ENCODE measurements around the gene GARIN5B. TPM values are rescaled to one million over a fixed set of nuclear protein-coding genes. Genes with fewer than 3 reads are reported as not detected.

GARIN5B gene
- total and polyA plus RNA-seq, 9 donors: not detected

DNA sequence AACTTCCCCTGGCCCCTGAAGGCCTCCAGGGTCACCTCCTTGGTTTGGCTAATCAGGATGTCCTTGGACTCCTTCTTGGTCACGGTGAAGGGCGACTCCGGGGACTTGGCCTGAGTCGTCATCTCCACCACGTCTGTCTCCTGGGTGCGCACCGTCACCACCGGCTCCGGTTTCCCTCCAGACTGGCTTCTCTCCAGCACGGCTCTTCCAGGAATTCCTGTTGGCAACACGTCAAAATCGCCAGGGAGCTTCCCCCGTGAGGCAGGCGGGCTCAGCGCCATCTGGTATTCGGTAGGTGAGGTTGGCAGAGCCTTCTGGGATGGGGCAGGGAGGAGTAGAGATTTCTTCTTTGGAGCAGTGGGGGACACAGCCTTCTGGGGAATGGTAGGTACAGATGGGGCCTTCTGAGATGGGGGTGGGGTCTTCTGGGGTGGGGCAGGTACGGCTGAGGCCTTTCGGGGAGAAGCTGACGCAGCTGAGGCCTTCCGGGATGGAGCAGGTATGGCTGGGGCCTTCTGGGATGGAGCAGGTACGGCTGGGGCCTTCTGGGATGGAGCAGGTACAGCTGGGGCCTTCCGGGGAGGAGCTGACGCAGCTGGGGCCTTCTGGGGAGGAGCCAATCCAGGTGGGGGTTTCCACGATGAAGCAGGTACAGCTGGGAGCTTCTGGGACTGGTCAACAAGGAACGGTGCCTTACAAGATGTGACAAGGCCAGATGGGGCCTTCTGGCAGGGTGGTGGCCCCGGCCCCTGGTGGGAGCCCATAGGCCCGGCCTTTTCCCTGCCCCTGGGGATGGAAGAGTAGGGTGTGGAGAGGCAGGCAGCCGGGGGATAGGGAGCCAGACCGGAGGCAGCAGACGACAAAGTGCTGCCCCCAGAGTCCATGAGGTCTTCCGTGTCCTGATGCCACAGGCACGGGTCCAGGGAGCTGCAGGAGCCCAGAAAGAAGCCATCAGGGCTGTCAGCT lies 3.8 kb downstream of the GARIN5B start:
- H3K27ac ChIP-seq: no peak overlapping the region

DNA sequence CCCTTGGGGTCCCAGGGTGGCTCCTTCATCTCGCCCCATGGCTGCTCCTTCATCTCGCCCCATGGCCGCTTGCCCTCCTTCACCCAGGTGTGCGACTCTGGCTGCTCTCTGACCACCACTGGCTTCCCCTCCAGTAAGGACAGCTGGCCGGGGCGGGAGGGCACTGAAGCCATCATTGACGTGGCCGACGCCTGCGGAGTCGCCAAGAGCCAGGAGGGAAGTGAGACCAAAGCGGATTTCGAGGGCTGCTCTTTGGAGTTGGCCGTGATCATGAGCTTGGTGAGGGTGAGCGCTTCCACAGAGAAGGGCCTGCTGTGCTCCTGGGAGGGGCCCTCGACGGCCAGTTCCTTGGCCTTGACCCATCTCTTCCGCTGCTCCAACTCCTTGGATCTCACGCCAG lies 4.6 kb downstream of the GARIN5B start:
- Histone ChIP-seq H3K4me1 (ENCODE audit: insufficient read depth) (no peaks in the 10 kb centered on the region), H3K4me3 (no peak overlapping the region), H3K9me3 (no peaks in the 10 kb centered on the region), H3K27ac (no peak overlapping the region), H3K27me3 (no peaks in the 10 kb centered on the region), H3K36me3 (no peaks in the 10 kb centered on the region)
- WGBS, 3 donors: 70 to 78% (median 74%) methylated on average over 13 to 19 of the region's 19 CpGs
- TF ChIP-seq POLR2A (IDR thresholded peaks at IDR 0.05) (no peak), EP300 (IDR thresholded peaks at IDR 0.05) (no peak)
- TF ChIP-seq, protein P1, sequence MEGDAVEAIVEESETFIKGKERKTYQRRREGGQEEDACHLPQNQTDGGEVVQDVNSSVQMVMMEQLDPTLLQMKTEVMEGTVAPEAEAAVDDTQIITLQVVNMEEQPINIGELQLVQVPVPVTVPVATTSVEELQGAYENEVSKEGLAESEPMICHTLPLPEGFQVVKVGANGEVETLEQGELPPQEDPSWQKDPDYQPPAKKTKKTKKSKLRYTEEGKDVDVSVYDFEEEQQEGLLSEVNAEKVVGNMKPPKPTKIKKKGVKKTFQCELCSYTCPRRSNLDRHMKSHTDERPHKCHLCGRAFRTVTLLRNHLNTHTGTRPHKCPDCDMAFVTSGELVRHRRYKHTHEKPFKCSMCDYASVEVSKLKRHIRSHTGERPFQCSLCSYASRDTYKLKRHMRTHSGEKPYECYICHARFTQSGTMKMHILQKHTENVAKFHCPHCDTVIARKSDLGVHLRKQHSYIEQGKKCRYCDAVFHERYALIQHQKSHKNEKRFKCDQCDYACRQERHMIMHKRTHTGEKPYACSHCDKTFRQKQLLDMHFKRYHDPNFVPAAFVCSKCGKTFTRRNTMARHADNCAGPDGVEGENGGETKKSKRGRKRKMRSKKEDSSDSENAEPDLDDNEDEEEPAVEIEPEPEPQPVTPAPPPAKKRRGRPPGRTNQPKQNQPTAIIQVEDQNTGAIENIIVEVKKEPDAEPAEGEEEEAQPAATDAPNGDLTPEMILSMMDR (IDR thresholded peaks at IDR 0.05): no peak
- DNase-seq: no peak
- intact Hi-C loops (cut with DNase I): no loop called here

More for the DNA sequence above, 3.8 kb downstream of the GARIN5B start:
- H3K4me1 ChIP-seq (ENCODE audit: insufficient read depth): no peaks in the 10 kb centered on the region
- TF ChIP-seq POLR2A (IDR thresholded peaks at IDR 0.05) (no peak), EP300 (IDR thresholded peaks at IDR 0.05) (no peak)
- TF ChIP-seq, protein P1 (IDR thresholded peaks at IDR 0.05): no peak
- intact Hi-C loops (cut with DNase I): no loop called here
- H3K4me3 ChIP-seq: no peak overlapping the region
- DNase-seq: no peak
- no peaks in the 10 kb centered on the region for H3K9me3 ChIP-seq
- H3K27me3 ChIP-seq: no peaks in the 10 kb centered on the region
- 59 to 70% (median 68%) methylated on average over 31 to 32 of the region's 32 CpGs for WGBS, 3 donors
- H3K36me3 ChIP-seq: no peaks in the 10 kb centered on the region

DNA sequence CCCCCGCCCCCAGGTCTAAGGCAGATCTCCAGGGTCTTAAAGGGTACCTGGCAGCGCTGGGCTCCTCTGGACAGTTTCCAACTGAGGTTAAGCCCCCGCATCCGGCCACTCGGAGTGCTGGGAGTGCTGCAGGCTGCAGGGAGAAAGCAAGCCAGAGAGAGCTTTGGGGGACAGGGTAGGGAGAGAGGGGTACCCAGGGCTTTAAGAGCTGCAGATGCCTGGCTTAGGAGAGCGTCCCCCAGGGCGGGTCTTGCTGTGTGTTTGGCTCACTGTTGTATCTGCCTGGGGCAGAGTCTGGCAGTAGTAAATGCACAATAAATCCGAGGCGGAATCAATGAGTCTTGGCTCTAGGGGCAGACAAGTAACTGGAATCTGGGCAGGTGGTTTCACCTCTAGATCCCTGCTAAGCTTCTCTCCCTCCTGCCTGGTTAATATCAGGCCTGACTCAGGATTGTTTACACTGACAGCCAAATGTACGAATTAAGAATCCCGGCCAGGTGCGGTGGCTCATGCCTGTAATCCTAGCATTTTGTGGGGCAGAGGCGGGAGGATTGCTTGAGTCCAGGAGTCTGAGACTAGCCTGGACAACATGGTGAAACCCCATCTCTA lies 7.7 kb downstream of the GARIN5B start:
- Histone ChIP-seq H3K27ac (no peak overlapping the region), H3K4me3 (no peak overlapping the region), H3K9me3 (no peaks in the 10 kb centered on the region), H3K27me3 (no peaks in the 10 kb centered on the region), H3K4me1 (ENCODE audit: insufficient read depth) (no peaks in the 10 kb centered on the region), H3K36me3 (no peaks in the 10 kb centered on the region)
- intact Hi-C loops (cut with DNase I): no loop called here
- TF ChIP-seq, protein P1 (IDR thresholded peaks at IDR 0.05): no peak
- TF ChIP-seq POLR2A (IDR thresholded peaks at IDR 0.05) (no peak), EP300 (IDR thresholded peaks at IDR 0.05) (no peak)
- no peak for DNase-seq
- WGBS, 3 donors: 22 to 25% (median 25%) methylated on average over 12 of the region's 13 CpGs

DNA sequence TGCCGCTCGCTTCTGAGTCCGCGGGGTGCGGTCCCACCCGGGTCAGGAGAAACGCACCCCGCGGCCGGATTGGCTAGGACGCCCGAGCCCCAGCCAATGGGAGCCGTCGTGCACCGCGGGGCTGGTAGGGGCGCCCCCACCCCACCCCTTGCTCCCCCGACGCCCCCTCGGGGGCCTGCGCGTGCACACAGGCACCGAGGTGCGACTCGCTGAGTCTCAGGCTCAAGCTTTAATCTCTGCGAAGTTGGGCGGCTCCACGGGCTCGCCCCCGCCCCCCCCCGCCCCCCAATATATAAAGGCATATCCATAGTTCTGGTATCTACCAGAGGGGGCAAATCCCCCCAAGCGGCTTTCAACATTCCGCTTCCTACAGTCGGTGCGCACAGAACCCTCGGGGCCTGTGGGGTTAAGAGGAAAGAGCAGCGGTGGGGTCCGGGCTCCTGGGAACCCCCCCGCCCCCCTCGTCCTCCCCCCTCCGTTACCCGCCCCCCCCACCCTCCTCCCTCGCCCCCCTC lies 8.3 kb downstream of the GARIN5B start, which contains the start of gene COX6B2:
Gene COX6B2 (minus strand): TSS at position 22 of the 515 bp plus-strand sequence. CDS start 198 bp downstream, outside the sequence.
- no peaks in the 10 kb centered on the region for H3K4me1 ChIP-seq (ENCODE audit: insufficient read depth)
- no peak for DNase-seq
- H3K27ac ChIP-seq: no peak within 1 kb of the TSS
- TF ChIP-seq POLR2A (IDR thresholded peaks at IDR 0.05) (no peak), EP300 (IDR thresholded peaks at IDR 0.05) (no peak)
- TF ChIP-seq, protein P1 (IDR thresholded peaks at IDR 0.05): no peak
- intact Hi-C loops (cut with DNase I): no loop called here
- H3K36me3 ChIP-seq: no peaks in the 10 kb centered on the region
- 0 to 2% (median 2%) methylated on average over 29 to 43 of the region's 43 CpGs for WGBS, 3 donors
- H3K4me3 ChIP-seq: peak within 1 kb of the TSS; percentile 28
- no peaks in the 10 kb centered on the region for H3K27me3 ChIP-seq
- H3K9me3 ChIP-seq: no peaks in the 10 kb centered on the region

Measured in ovary (tissue), 9 donors.